Transverse colon (tissue), 4 donors: ENCODE measurements around the gene CRHR2. TPM values are rescaled to one million over a fixed set of nuclear protein-coding genes. Genes with fewer than 3 reads are reported as not detected.

Source experiments
- DNase-seq: peaks from one replicate; pipeline ENCODE4 v3.0.0-alpha.2; 2019
- H3K27ac ChIP-seq, 4 donors: fragments of 200-600 bp; sonication (generic); 2 replicates each; pipeline ENCODE4 v1.5.1; 2016 to 2018; ENCODE audit warnings: inconsistent platforms in 4 of 4
- H3K27me3 ChIP-seq: fragments of 200-600 bp; sonication (generic); 2 replicates; pipeline ENCODE4 v1.5.1; 2017; ENCODE audit warnings: inconsistent platforms
- H3K36me3 ChIP-seq, 4 donors: fragments of 200-600 bp; sonication (generic); 2 replicates each; pipeline ENCODE4 v1.5.1; 2017 to 2019; ENCODE audit warnings: inconsistent platforms in 4 of 4
- H3K4me1 ChIP-seq, 4 donors: fragments of 200-600 bp; sonication (generic); 2 replicates each; pipeline ENCODE4 v1.5.1; 2017 to 2020; ENCODE audit warnings: inconsistent platforms in 4 of 4
- H3K4me3 ChIP-seq, 4 donors: fragments of 200-600 bp; sonication (generic); 1 replicate in 1 of 4; 2 replicates in 3 of 4; pipeline versions ENCODE4 v1.5.1 to v1.6.1; 2017 to 2019; ENCODE audit warnings: inconsistent platforms in 4 of 4
- H3K9me3 ChIP-seq, 2 donors: fragments of 200-600 bp; sonication (generic); 2 replicates each; pipeline ENCODE4 v1.5.1; 2017 to 2019; ENCODE audit warnings: inconsistent platforms in 2 of 2
- EP300 ChIP-seq: sonication (generic); formaldehyde crosslinking; IDR thresholded peaks from one replicate; pipeline ENCODE4 v1.6.1; 2017; ENCODE audit warnings: antibody characterized with exemption, low read depth
- POLR2A ChIP-seq: fragments of 450-650 bp; IDR thresholded peaks from one replicate; pipeline ENCODE4 v1.6.1; 2016; ENCODE audit warnings: antibody characterized with exemption, mild to moderate bottlenecking, moderate library complexity
- POLR2AphosphoS5 ChIP-seq, 3 donors: sonication (generic); formaldehyde crosslinking; IDR thresholded peaks; one replicate each; pipeline ENCODE4 v1.6.1; 2016; ENCODE audit warnings: antibody characterized with exemption in 3 of 3
- WGBS, 2 donors: methylation state at CpG; one replicate each; pipeline ENCODE4 v1.1.5; 2018; ENCODE audit warnings: low coverage in 1 of 2; 5-methylcytosine and 5-hydroxymethylcytosine counted together
- in situ Hi-C, 4 donors: fragments of 200-750 bp; cut with MboI; loops; one replicate each; pipeline versions ENCODE4 v1.15.0 to v1.15.1; 2017; ENCODE audit warnings: low sequenced_read_pairs in 3 of 4, low pct_ligation_motif_present in 1 of 4, low pct_unique_long_range_greater_than_20kb in 1 of 4
- intact Hi-C: fragments of 100-400 bp; cut with DNase I; formaldehyde crosslinking; loops from one replicate; pipeline ENCODE4 v1.15.1; 2023; ENCODE audit warnings: low total_unique reads
- total RNA-seq, 4 donors: library from RNA; depleted of rRNA; stranded (reverse); fragments of >200 nt; gene quantifications; one replicate each; pipeline ENCODE4 v1.1.0, GENCODE V29; 2016
- TF ChIP-seq, protein P1 (sequence below), 5 experiments: fragments of 200-600 bp in 3 of 5; fragments of 450-650 bp in 2 of 5; sonication (generic) in 3 of 5; IDR thresholded peaks; 1 replicate in 2 of 5; 2 replicates in 3 of 5; pipeline ENCODE4 v1.5.1; 2016 to 2017; ENCODE audit warnings: antibody characterized with exemption in 5 of 5, inconsistent platforms in 3 of 5, mild to moderate bottlenecking in 2 of 5, moderate library complexity in 1 of 5

CRHR2 gene
- total RNA-seq, 4 donors from 2014 or later, result not detected

DNA sequence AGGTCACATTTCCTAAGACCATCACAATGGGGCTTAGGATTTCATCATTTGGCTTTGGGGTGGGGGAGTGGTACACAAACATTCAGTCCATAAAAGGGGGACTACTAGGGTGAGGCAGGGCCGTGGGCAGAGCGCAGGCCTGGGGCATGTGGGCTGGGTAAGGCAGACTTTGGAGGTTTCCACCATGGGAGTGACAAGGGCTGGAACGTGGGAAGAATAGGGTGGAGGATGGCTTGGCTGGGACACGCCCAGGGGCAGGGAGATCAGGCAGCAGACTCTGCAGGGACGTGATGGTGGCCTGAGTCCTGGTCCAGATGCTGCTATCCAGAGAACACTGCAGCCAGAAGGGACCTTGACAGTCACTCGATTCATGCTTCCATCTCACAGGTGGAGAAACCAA, 24.7 kb upstream of the CRHR2 start:
- Histone ChIP-seq H3K4me1 (no peaks in the 10 kb centered on the region), H3K9me3 (no peaks in the 10 kb centered on the region), H3K27ac (no peak overlapping the region), H3K4me3 (no peak overlapping the region), H3K36me3 (no peaks in the 10 kb centered on the region), H3K27me3 (no peaks in the 10 kb centered on the region)
- TF ChIP-seq POLR2A, result no peak
- no peak for TF ChIP-seq EP300
- TF ChIP-seq, protein P1, sequence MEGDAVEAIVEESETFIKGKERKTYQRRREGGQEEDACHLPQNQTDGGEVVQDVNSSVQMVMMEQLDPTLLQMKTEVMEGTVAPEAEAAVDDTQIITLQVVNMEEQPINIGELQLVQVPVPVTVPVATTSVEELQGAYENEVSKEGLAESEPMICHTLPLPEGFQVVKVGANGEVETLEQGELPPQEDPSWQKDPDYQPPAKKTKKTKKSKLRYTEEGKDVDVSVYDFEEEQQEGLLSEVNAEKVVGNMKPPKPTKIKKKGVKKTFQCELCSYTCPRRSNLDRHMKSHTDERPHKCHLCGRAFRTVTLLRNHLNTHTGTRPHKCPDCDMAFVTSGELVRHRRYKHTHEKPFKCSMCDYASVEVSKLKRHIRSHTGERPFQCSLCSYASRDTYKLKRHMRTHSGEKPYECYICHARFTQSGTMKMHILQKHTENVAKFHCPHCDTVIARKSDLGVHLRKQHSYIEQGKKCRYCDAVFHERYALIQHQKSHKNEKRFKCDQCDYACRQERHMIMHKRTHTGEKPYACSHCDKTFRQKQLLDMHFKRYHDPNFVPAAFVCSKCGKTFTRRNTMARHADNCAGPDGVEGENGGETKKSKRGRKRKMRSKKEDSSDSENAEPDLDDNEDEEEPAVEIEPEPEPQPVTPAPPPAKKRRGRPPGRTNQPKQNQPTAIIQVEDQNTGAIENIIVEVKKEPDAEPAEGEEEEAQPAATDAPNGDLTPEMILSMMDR (IDR thresholded peaks at IDR 0.05), result no peak
- no peak for TF ChIP-seq POLR2AphosphoS5 (IDR thresholded peaks at IDR 0.05)
- in situ Hi-C loops, result no loop called here
- intact Hi-C loops, result no loop called here
- DNase-seq, result no peak
- 77% methylated on average over 6 of the region's 6 CpGs; no CpG with 5 or more reads in 1 of the 2 donors for WGBS, 2 donors

DNA sequence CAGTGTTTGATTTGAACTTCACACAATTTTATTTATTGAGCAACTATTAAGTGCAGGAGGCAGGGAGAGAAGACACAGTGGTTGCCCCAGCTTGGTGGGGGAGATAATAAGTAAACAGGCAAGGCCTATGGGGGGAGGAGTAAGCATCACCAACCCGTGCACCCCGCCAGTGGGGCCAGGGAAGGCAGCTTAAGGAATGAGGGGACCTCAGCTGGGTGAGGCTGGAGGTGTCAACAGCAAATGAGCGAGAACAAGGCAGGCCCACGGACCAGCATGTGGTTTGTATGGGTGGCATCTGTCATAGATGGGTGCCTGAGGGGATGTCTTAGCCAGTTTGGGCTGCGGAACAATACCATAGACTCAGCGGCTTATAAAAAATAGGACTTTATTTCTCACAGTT, 24.1 kb upstream of the CRHR2 start:
- Histone ChIP-seq H3K27me3 (no peaks in the 10 kb centered on the region), H3K36me3 (no peaks in the 10 kb centered on the region), H3K9me3 (no peaks in the 10 kb centered on the region), H3K4me1 (no peaks in the 10 kb centered on the region), H3K4me3 (no peak overlapping the region), H3K27ac (no peak overlapping the region)
- TF ChIP-seq POLR2A (no peak), EP300 (no peak), POLR2AphosphoS5 (IDR thresholded peaks at IDR 0.05) (no peak)
- TF ChIP-seq, protein P1 (IDR thresholded peaks at IDR 0.05), result no peak
- WGBS, 2 donors, result 87 to 100% methylated on average over 1 to 6 of the region's 6 CpGs
- in situ Hi-C loops (no loop called here), intact Hi-C loops (no loop called here)
- DNase-seq, result no peak

DNA sequence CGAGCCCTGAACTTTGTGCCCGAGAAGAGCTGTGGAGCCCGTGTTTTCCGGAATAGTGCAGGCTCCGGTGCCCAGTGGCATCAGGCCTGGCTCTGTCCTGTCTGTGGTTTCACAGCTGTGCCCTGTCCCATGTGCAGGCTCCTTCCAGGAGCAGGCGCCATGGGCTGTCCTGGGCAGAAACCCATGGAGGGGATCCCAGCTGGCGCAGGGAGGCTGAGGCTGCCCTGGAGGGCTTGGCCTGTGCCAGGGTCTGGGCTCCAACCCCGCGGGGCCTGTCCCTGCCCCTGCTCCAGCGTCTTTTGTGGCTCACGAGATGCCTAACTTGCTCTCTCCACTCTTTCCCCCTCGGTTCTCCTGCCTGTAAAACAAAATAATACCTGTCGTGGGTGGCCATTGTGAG, 23.3 kb upstream of the CRHR2 start:
- no peaks in the 10 kb centered on the region for H3K9me3 ChIP-seq
- H3K27me3 ChIP-seq, result no peaks in the 10 kb centered on the region
- intact Hi-C loops (no loop called here), in situ Hi-C loops (no loop called here)
- H3K4me3 ChIP-seq, result no peak overlapping the region
- no peak for DNase-seq
- no peak overlapping the region for H3K27ac ChIP-seq
- TF ChIP-seq POLR2A, result no peak
- TF ChIP-seq EP300, result no peak
- no peak for TF ChIP-seq POLR2AphosphoS5 (IDR thresholded peaks at IDR 0.05)
- TF ChIP-seq, protein P1 (IDR thresholded peaks at IDR 0.05), result no peak
- WGBS, 2 donors, result 85% methylated on average over 13 of the region's 13 CpGs; no CpG with 5 or more reads in 1 of the 2 donors
- H3K36me3 ChIP-seq, result no peaks in the 10 kb centered on the region
- no peaks in the 10 kb centered on the region for H3K4me1 ChIP-seq

DNA sequence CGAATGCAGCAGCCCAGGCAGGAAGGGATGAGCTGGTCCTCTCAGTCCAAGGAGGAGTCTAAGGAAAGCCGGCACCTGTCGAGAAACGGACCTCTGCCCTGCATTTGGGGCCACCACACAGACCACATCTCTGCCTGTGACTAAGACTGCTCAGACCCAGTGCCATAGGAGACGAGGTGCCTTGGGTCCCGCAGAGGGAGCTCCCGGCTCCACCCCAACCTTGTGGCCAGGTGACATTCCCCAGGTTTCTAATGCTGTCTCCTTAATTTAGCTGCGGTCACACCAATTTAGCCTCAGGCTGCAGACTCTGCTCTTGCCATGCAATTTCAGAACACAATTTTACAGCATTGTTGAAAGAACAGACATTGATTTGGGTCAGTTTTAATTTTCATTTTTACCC, 22.8 kb upstream of the CRHR2 start:
- in situ Hi-C loops (no loop called here), intact Hi-C loops (no loop called here)
- no peak overlapping the region for H3K27ac ChIP-seq
- no peak for DNase-seq
- H3K4me1 ChIP-seq, result no peaks in the 10 kb centered on the region
- H3K4me3 ChIP-seq, result no peak overlapping the region
- H3K27me3 ChIP-seq, result no peaks in the 10 kb centered on the region
- WGBS, 2 donors, result 86 to 100% methylated on average over 1 to 7 of the region's 8 CpGs
- no peak for TF ChIP-seq POLR2A
- no peak for TF ChIP-seq POLR2AphosphoS5 (IDR thresholded peaks at IDR 0.05)
- TF ChIP-seq, protein P1 (IDR thresholded peaks at IDR 0.05), result no peak
- no peak for TF ChIP-seq EP300
- H3K36me3 ChIP-seq, result no peaks in the 10 kb centered on the region
- H3K9me3 ChIP-seq, result no peaks in the 10 kb centered on the region
